HG02885 (cell line): ENCODE data around the gene VTI1A.

Experiments used
- ATAC-seq: cut with Tn5 transposase; IDR thresholded peaks from one replicate; pipeline ENCODE4 v1.9.1; 2021; ENCODE audit warnings: mild to moderate bottlenecking; ENCODE audit not compliant: unreplicated experiment, poor library complexity

VTI1A gene

GRCh38 chr10:112663234-112664125, 216.5 kb downstream of the VTI1A start:
- no peak for ATAC-seq

DNA sequence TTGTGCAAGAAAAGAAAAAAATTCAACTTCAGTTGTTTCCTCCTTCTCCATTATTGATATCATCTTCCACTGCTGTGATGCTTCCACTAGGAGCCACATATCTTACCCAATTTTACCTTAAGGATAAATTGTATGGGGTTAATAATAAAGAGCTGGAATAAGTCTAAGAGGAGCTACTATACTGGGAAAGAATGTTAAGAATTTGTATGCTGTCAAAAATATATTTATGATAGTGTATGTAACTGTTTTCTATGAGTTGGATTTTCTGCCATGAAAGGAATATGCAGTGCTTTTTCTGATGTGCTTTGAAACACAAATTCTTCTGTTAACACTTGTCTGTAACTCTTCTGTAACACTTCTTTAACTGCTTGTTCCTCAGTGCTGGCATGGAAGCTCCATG, 219.1 kb downstream of the VTI1A start:
- no peak for ATAC-seq

DNA sequence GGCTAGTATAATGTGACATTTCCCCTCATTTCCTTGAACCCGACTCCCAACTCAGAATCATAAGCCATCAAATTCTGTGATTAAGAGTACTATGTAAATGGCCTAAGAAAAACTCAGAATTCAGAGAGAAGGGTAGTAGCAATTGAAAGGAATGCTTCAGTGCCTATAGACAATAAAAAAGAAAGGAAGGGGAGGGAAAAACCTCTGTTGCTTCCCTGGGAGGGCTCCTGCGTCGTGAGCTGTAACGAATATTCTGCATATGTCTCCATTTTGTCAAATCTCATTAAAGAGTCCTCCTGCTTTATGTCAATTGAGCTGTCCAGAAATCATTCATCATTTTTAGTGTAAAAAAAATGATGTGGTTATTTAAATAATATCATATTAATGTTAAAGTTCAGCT, 223.0 kb downstream of the VTI1A start:
- ATAC-seq, result no peak

DNA sequence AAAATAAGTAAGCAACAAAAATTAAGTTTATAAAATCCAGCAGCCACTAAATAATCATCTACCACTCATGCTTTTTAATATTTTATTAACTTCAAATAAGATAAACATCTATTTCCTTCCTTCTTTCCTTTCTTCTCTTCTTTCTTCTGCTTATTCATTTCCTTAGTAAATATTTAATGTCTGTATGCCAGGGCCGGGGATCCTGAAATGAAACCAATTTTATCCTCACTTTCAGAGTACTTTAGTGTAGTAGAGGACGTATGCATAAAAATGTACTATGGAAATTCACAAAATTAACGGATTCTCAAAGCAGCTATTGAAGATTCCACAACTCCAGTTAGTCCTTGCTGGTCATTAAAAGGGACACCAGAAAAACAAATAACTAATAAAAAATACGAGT, 224.7 kb downstream of the VTI1A start:
- no peak for ATAC-seq

DNA sequence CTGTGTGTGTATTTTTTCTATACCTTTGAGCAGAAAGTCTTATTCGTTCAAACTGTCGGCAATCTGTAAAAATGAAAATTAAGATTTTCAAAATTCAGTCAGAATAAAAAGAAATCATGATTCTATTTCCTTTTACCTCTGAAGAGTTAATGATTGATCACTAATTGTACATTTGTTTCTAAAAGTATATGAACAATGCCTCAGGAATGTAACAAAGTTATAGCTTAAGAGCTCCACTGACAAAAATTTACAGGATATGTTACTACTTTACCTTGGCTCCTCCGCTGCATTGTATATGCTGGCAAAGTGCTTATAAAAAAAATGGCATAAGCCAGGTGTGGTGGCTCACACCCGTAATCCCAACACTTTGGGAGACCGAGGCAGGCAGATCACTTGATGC, 225.7 kb downstream of the VTI1A start:
- no peak for ATAC-seq

DNA sequence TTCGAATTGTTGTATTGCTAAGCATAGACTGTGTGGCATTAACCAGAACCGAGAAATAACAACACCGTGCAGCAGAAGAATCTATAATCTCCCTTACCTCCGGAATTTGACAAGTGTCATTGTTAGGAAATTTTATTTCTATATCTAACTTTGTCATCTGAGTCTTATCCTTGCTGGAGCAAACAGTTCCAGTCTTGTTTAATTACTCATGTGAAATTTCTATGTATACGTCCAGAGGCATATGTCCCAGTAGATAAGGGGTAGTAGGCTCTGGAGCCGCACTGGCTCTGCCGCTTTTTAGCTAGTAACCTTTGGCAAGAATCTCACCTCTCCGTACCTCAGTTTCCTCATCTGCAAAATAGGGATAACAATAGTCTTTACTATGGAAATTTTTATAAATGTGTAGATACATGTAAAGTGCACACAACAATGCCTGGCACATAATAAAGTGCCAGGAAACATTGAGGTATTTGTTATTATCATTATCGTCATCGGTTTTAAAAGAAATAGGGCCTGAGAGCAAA, 228.6 kb downstream of the VTI1A start:
- ATAC-seq, result no peak

DNA sequence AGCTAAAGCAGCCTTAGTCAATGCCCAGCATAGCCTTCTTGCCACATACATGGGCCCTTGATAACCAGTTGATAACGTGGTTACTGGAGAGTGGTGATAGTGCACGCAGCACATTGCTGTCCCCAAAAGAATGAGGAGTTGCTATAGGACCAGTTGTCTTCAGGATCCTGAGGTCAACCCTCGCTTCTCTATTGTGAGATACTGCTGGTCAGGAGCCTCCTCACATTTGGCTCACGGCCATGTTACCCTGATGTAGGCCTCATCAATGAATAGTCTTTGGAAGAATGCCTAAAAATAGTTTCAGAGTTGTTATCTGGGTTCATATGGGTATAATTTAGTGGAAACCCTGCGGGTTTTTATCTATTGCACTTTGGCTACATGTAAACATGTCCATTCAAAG, 230.7 kb downstream of the VTI1A start:
- ATAC-seq, result no peak

DNA sequence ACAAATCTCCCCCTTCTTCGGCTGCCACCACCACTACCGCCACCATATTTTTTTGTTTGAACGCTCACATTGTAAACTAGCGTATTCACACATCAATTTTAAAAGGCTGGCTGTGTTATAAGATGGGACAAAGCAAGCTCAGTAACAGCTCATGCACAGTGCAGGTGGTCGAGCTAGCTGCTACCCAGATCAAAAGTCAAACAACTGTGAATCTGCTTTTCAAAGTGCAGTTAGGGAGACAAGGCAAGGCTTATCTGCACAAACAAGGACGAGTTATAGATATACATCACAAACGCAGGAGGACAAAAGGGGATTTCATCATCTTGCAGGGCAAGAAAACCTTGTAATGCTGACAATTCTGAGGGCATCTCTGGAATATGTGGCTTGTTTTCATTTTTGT, 231.6 kb downstream of the VTI1A start:
- ATAC-seq, result no peak

GRCh38 chr10:112678987-112679386, 232.0 kb downstream of the VTI1A start:
- no peak for ATAC-seq

- no peak for ATAC-seq
Measured at GRCh38 chr10:112679392-112679791, 232.4 kb downstream of the VTI1A start.

GRCh38 chr10:112680586-112680985, 233.6 kb downstream of the VTI1A start:
- ATAC-seq, result no peak

- ATAC-seq, result no peak
Measured at GRCh38 chr10:112687647-112688046, 240.6 kb downstream of the VTI1A start.

GRCh38 chr10:112689327-112690072, 242.5 kb downstream of the VTI1A start:
- ATAC-seq, result no peak

DNA sequence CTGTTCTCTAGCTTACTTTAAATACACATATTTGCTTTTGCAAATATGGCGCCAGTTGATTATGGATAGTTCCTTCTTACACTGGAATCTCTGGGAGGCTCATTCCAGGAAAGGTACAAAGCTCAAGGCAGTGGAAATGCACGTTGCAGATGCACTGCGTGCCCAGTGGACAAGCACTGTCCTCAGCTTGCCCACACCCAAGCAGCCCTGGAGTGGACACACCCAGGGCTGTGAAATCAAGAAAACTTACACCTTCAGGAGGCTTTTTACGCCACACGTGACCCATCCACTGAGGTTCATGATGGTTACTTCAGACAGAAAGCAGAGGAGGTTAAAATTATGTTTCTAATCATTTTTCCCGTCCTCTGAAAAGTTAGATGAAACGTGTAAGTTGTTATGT, 248.5 kb downstream of the VTI1A start:
- ATAC-seq, result no peak

DNA sequence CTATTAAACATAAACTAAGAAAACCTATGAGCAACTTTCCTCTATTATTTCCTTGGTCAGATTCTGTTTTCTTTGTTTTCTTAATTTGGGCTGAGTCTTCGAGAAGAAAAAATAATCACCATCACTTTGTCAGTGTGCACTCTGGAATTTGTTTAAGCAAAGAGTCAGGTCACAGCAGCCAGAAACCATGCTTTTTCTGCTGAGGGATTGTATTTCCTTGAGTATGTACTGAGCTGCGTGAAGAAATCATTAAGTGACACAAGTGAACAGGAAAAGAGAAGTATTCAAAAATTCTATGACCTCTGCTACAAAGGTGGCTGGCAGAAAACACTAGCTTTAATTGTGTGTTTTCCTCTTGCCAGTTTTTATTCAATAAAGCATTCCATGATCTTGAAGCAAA, 249.6 kb downstream of the VTI1A start:
- no peak for ATAC-seq

DNA sequence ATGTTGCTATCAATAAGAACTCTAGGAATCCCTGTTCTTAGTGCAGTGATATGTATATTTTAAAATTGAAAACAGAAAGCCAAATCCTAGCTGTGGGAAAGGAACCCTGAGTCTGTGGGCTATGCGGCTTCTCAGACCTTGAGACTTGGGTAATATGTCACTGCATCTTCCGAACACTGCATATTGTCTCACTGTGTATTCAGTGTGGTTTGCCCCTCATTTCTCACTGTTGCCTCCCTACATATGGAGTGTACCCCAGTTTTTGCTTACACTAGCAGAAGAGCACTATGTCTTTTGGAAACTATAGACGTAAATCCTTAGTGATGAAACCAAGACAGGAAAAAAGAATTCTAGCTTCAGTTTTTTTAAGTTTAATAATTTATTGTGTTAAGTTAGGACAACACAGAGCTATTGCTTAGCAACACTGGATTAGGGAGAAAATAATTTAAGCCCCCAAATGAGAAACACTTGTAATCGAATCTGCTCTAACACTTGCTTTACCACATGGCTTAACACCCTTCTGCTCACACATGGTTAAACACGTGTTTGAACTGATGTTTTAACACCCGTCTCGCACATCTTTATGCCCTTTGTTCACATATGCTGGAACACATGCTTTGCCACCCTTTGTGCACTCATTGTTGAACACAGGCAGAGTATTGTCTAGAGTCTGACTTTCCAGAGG, 251.3 kb downstream of the VTI1A start:
- ATAC-seq, result no peak

GRCh38 chr10:112698818-112699164, 251.8 kb downstream of the VTI1A start:
- no peak for ATAC-seq

DNA sequence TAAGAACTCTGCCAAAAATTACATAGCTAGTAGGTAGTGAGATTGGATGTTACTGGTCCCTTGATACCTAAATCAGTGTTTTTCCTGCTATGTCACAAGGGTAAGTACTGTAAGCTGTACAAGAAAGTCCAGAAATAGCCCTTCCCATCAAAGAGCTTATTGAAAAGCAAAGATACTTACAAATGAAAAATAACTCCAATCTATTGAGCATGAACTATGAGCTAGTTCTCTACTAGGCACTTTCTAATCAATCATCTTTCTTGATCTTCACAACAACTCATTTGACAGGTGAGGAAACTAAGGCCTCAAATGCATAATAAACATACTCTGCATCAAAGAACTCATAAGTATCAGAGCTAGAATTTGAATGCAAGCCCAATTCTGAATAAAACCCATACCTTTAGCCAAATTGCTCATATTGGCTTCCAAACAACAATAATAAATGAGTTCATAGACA, 253.2 kb downstream of the VTI1A start:
- no peak for ATAC-seq

- ATAC-seq, result no peak
Measured at GRCh38 chr10:112701211-112701877, 254.3 kb downstream of the VTI1A start.

GRCh38 chr10:112701878-112702255, 254.9 kb downstream of the VTI1A start:
- no peak for ATAC-seq
